ENCODE measurements around the gene AGBL4. TPM values are rescaled to one million over a fixed set of nuclear protein-coding genes. Genes with fewer than 3 reads are reported as not detected.

AGBL4 gene
- total and polyA plus RNA-seq, 2 of the 13 experiments (the other 11 are each of a cell fraction or from before 2014, with no cell fraction given), result not detected

DNA sequence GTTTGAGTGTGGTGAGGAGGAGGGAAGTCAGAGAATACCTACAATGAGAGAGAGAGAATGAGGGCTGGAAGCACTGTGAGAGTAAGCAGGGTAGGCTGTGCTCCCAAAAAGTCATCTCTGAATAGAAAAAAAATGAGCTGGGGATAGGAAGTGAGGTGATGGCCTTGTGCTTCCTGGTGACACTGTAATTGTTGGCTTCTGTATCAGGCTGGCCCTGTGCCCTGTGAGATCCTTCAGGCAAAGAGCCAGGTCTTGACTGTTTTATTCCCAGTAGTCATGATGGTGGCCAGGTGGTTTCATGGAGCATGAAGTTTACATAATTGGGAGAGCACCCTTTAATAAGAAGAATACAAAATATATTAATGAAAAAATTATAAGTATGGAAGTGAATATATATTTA lies 1531.4 kb downstream of the AGBL4 start:
- DNase-seq (ENCODE audit: low spot score) (no peak), FAIRE-seq (no peak), ATAC-seq (no peak)
- Histone ChIP-seq H2AFZ (ENCODE audit: low read length) (peak overlapping the region; percentile 36), H3K4me2 (ENCODE audit: low read depth, low read length) (no peak overlapping the region), H3K4me1 (ENCODE audit: insufficient read depth, low read length) (peaks cover 28% of the 10 kb centered on the region), H3K4me3 (replicated peaks in 1 of 3; ENCODE audit: insufficient read depth in 1 of 3, low read depth in 2 of 3, low read length in 3 of 3) (no peak overlapping the region), H3K27me3 (ENCODE audit: control insufficient read depth in 1 of 2, insufficient read depth in 2 of 2, low read length in 2 of 2) (no peaks in the 10 kb centered on the region), H3K27ac (ENCODE audit: extremely low read length, insufficient read depth, low read length) (no peak overlapping the region), H3K9me3 (ENCODE audit: low read length) (no peaks in the 10 kb centered on the region), H4K20me1 (ENCODE audit: insufficient read depth, low read length) (no peaks in the 10 kb centered on the region), H3K9ac (ENCODE audit: insufficient read depth, low read depth, low read length) (no peak overlapping the region), H3K79me2 (ENCODE audit: insufficient read depth, low read length) (no peaks in the 10 kb centered on the region), H3K36me3 (replicated peaks in 1 of 2; ENCODE audit: control insufficient read depth in 1 of 2, insufficient read depth in 2 of 2, low read length in 2 of 2) (no peaks in the 10 kb centered on the region)
- ChIA-PET CTCF (ENCODE audit: low intra/inter-chr PET ratio, low total read pairs) (no interaction called here), POLR2A (no interaction called here)
- TF ChIP-seq ZNF121 (CRISPR knock-in tag; IDR thresholded peaks at IDR 0.05) (no peak), EP300 (IDR thresholded peaks at IDR 0.05; ENCODE audit: low read depth in 2 of 2, low read length in 2 of 2) (no peak), EP300 (CRISPR knock-in tag; IDR thresholded peaks at IDR 0.05; ENCODE audit: borderline replicate concordance) (no peak), ZNF343 (CRISPR knock-in tag; IDR thresholded peaks at IDR 0.05) (no peak), SAP130 (CRISPR knock-in tag; IDR thresholded peaks at IDR 0.05; ENCODE audit: low read depth) (no peak), SYNCRIP (IDR thresholded peaks at IDR 0.05; ENCODE audit: insufficient read depth, low read depth, low read length) (no peak)
- TF ChIP-seq, protein P1, sequence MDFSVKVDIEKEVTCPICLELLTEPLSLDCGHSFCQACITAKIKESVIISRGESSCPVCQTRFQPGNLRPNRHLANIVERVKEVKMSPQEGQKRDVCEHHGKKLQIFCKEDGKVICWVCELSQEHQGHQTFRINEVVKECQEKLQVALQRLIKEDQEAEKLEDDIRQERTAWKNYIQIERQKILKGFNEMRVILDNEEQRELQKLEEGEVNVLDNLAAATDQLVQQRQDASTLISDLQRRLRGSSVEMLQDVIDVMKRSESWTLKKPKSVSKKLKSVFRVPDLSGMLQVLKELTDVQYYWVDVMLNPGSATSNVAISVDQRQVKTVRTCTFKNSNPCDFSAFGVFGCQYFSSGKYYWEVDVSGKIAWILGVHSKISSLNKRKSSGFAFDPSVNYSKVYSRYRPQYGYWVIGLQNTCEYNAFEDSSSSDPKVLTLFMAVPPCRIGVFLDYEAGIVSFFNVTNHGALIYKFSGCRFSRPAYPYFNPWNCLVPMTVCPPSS (IDR thresholded peaks at IDR 0.05), result no peak
- no TSS peak for BruUV-seq (replicated peaks)
- in situ Hi-C loops (cut with HindIII; ENCODE audit: extremely low pct_ligation_motif_present, low pct_unique_long_range_greater_than_20kb), result no loop called here
- intact Hi-C loops (cut with micrococcal nuclease; ENCODE audit: unreplicated experiment), result no loop called here

DNA sequence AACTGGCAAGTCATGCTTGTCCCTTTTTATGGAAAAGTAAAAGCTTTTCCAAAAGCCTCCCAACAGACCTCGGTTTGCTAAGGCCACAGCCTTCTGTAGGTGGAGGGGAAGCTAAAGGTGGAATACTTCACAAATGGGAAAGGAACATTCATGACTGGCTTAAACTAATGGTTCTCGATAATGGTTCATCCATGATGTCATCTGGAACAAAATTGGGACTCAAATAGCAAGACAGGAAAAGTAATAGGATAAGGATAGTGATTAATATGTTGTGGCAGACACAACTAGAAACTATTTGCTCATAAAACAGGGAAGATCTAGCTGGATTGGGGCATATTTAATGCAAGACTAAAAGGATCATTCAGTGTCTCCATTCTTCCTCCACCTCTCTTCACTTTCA lies 1535.0 kb downstream of the AGBL4 start:
- H3K9me3 ChIP-seq (ENCODE audit: low read length), result no peaks in the 10 kb centered on the region
- H3K36me3 ChIP-seq (replicated peaks in 1 of 2; ENCODE audit: control insufficient read depth in 1 of 2, insufficient read depth in 2 of 2, low read length in 2 of 2), result no peaks in the 10 kb centered on the region
- no TSS peak for BruUV-seq (replicated peaks)
- no peak overlapping the region for H3K9ac ChIP-seq (ENCODE audit: insufficient read depth, low read depth, low read length)
- H3K4me1 ChIP-seq (ENCODE audit: insufficient read depth, low read length), result peaks cover 8% of the 10 kb centered on the region
- no peak overlapping the region for H2AFZ ChIP-seq (ENCODE audit: low read length)
- in situ Hi-C loops (cut with HindIII; ENCODE audit: extremely low pct_ligation_motif_present, low pct_unique_long_range_greater_than_20kb), result no loop called here
- ATAC-seq, result no peak
- CTCF ChIA-PET (ENCODE audit: low intra/inter-chr PET ratio, low total read pairs), result no interaction called here
- no peak for DNase-seq (ENCODE audit: low spot score)
- POLR2A ChIA-PET, result no interaction called here
- TF ChIP-seq, protein P2, sequence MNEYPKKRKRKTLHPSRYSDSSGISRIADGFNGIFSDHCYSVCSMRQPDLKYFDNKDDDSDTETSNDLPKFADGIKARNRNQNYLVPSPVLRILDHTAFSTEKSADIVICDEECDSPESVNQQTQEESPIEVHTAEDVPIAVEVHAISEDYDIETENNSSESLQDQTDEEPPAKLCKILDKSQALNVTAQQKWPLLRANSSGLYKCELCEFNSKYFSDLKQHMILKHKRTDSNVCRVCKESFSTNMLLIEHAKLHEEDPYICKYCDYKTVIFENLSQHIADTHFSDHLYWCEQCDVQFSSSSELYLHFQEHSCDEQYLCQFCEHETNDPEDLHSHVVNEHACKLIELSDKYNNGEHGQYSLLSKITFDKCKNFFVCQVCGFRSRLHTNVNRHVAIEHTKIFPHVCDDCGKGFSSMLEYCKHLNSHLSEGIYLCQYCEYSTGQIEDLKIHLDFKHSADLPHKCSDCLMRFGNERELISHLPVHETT (CRISPR knock-in tag; conservative IDR thresholded peaks at IDR 0.05), result no peak
- TF ChIP-seq ZNF337 (CRISPR knock-in tag; IDR thresholded peaks at IDR 0.05; ENCODE audit: borderline replicate concordance, low read depth) (no peak), ATF7 (IDR thresholded peaks at IDR 0.05) (peak; percentile 56; the same call in 1 of the 2 replicates), ATF7 (CRISPR knock-in tag; IDR thresholded peaks at IDR 0.05) (no peak)
- no peaks in the 10 kb centered on the region for H3K79me2 ChIP-seq (ENCODE audit: insufficient read depth, low read length)
- no peak for FAIRE-seq
- no peak overlapping the region for H3K4me2 ChIP-seq (ENCODE audit: low read depth, low read length)
- H3K4me3 ChIP-seq (replicated peaks in 1 of 3; ENCODE audit: insufficient read depth in 1 of 3, low read depth in 2 of 3, low read length in 3 of 3), result no peak overlapping the region
- H3K27me3 ChIP-seq (ENCODE audit: control insufficient read depth in 1 of 2, insufficient read depth in 2 of 2, low read length in 2 of 2), result no peaks in the 10 kb centered on the region
- no peak overlapping the region for H3K27ac ChIP-seq (ENCODE audit: extremely low read length, insufficient read depth, low read length)
- intact Hi-C loops (cut with micrococcal nuclease; ENCODE audit: unreplicated experiment), result no loop called here
- 20% methylated on average over 2 of the region's 2 CpGs for WGBS (ENCODE audit: low lambda C conversion rate)
- H4K20me1 ChIP-seq (ENCODE audit: insufficient read depth, low read length), result no peaks in the 10 kb centered on the region
